ENCODE results near the gene HID1. TPM values are rescaled to one million over a fixed set of nuclear protein-coding genes. Genes with fewer than 3 reads are reported as not detected.
A peak's percentile ranks its signal among the peaks of the same experiment; 100 is the strongest.

The HID1 gene
- total RNA-seq = 3.5 and 4.3 TPM in 2 replicates

- DNase-seq (ENCODE audit: low read depth) = no peak
- peak within 1 kb of the TSS; percentile 54 for H3K4me3 ChIP-seq (ENCODE audit: low read depth, low read length)
- no peak for TF ChIP-seq CTCF (IDR thresholded peaks at IDR 0.05; ENCODE audit: insufficient read depth, low read depth, low read length)
Observed at GRCh38 chr17:74972107-74972972, at the start of gene HID1. Gene HID1, minus strand, starts transcription at chr17:74972759. Its CDS starts 103 bp downstream, at chr17:74972656.

GRCh38 chr17:75020331-75021110 lies 48.0 kb upstream of the HID1 start:
- TF ChIP-seq CTCF (IDR thresholded peaks at IDR 0.05; ENCODE audit: insufficient read depth, low read depth, low read length) = no peak
- DNase-seq (ENCODE audit: low read depth) = no peak
- H3K4me3 ChIP-seq (ENCODE audit: low read depth, low read length) = no peak overlapping the region

- H3K4me3 ChIP-seq (ENCODE audit: low read depth, low read length) = no peak overlapping the region
- no peak for DNase-seq (ENCODE audit: low read depth)
- TF ChIP-seq CTCF (IDR thresholded peaks at IDR 0.05; ENCODE audit: insufficient read depth, low read depth, low read length) = no peak
Observed at GRCh38 chr17:75019710-75020109, 47.2 kb upstream of the HID1 start.

GRCh38 chr17:75019146-75019545 lies 46.6 kb upstream of the HID1 start:
- TF ChIP-seq CTCF (IDR thresholded peaks at IDR 0.05; ENCODE audit: insufficient read depth, low read depth, low read length) = no peak

GRCh38 chr17:75013092-75013559 lies 40.6 kb upstream of the HID1 start:
- H3K4me3 ChIP-seq (ENCODE audit: low read depth, low read length) = peak overlapping the region; percentile 91
- DNase-seq (ENCODE audit: low read depth) = no peak
- no peak for TF ChIP-seq CTCF (IDR thresholded peaks at IDR 0.05; ENCODE audit: insufficient read depth, low read depth, low read length)

More at GRCh38 chr17:75019146-75019545, 46.6 kb upstream of the HID1 start:
- DNase-seq (ENCODE audit: low read depth) = no peak
- H3K4me3 ChIP-seq (ENCODE audit: low read depth, low read length) = no peak overlapping the region

GRCh38 chr17:75012346-75013091 lies 40.0 kb upstream of the HID1 start, which contains the start of gene MRPL58:
Gene MRPL58, plus strand, starts transcription at chr17:75012670. Its CDS starts 17 bp downstream, at chr17:75012687.
- peak; percentile 57 for TF ChIP-seq CTCF (IDR thresholded peaks at IDR 0.05; ENCODE audit: insufficient read depth, low read depth, low read length)
- DNase-seq (ENCODE audit: low read depth) = peak; percentile 82
- peak within 1 kb of the TSS; percentile 91 for H3K4me3 ChIP-seq (ENCODE audit: low read depth, low read length)
